Breast epithelium (tissue), 4 donors: ENCODE data around the gene CLASP1. TPM values are rescaled to one million over a fixed set of nuclear protein-coding genes. Genes with fewer than 3 reads are reported as not detected.

Source experiments
- DNase-seq, 2 donors: peaks; one replicate each; pipeline ENCODE4 v3.0.0-alpha.2; 2019; ENCODE audit warnings: low spot score in 2 of 2
- H3K27ac ChIP-seq, 2 donors: fragments of 200-600 bp; sonication (generic) in 1 of 2; one replicate each; pipeline ENCODE4 v1.5.1; 2016 to 2019; ENCODE audit warnings: mild to moderate bottlenecking in 1 of 2
- H3K27me3 ChIP-seq, 2 donors: fragments of 200-600 bp; sonication (generic) in 1 of 2; one replicate each; pipeline versions ENCODE4 v1.5.1 to v1.6.0; 2017 to 2019; ENCODE audit warnings: control low read depth in 1 of 2, mild to moderate bottlenecking in 1 of 2
- H3K36me3 ChIP-seq: fragments of 200-600 bp; one replicate; pipeline ENCODE4 v1.5.1; 2019
- H3K4me1 ChIP-seq, 2 donors: fragments of 200-600 bp; sonication (generic); one replicate each; pipeline ENCODE4 v1.5.1; 2016 to 2019; ENCODE audit warnings: control low read depth in 1 of 2
- H3K4me3 ChIP-seq, 3 donors: fragments of 200-600 bp; sonication (generic); 1 replicate in 2 of 3; 2 replicates in 1 of 3; pipeline ENCODE4 v1.5.1; 2016 to 2019; ENCODE audit warnings: mild to moderate bottlenecking in 3 of 3, moderate library complexity in 2 of 3
- H3K9me3 ChIP-seq, 2 donors: fragments of 200-600 bp; sonication (generic) in 1 of 2; one replicate each; pipeline ENCODE4 v1.5.1; 2016 to 2019; ENCODE audit warnings: control low read depth in 1 of 2
- POLR2A ChIP-seq: fragments of 450-650 bp; IDR thresholded peaks from one replicate; pipeline ENCODE4 v1.6.1; 2016; ENCODE audit warnings: antibody characterized with exemption, mild to moderate bottlenecking, moderate library complexity
- POLR2AphosphoS5 ChIP-seq, 3 donors: sonication (generic); formaldehyde crosslinking; IDR thresholded peaks; one replicate each; pipeline ENCODE4 v1.6.1; 2017; ENCODE audit warnings: antibody characterized with exemption in 3 of 3
- intact Hi-C: fragments of 100-400 bp; cut with DNase I; formaldehyde crosslinking; loops from one replicate; pipeline ENCODE4 v1.15.1; 2023; ENCODE audit warnings: low total_unique reads
- total RNA-seq, 3 donors: library from RNA; depleted of rRNA; stranded (reverse); fragments of >200 nt; gene quantifications; one replicate each; pipeline ENCODE4 v1.1.0, GENCODE V29; 2016
- TF ChIP-seq, protein P1 (sequence below), 3 donors: fragments of 450-650 bp; IDR thresholded peaks; one replicate each; pipeline ENCODE4 v1.5.1; 2016 to 2017; ENCODE audit warnings: antibody characterized with exemption in 3 of 3, mild to moderate bottlenecking in 3 of 3, moderate library complexity in 3 of 3

Gene CLASP1
- total RNA-seq, 3 donors from 2014 or later = 80.3 to 106 (median 98.7) TPM

DNA sequence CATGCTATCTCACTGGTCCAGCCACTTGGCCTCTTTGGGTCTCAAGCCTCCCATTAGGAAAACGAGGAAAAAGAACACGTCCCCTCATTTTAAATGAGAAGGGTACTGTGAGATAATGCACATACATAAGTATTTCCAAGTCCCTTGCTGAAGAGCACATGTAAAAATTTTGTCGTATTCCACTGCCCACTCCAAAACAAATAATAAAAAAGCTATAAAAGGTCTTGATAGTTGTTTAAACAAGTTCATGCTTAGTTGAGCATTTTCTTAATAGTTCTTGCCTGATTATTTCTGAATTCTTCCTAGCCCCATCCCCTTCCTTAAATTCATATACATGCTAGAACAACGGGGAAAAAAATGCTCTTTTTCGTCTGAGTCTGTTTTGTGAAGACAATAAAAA is 228.8 kb downstream of the CLASP1 start:
- no peaks in the 10 kb centered on the region for H3K4me1 ChIP-seq
- peaks cover 13% of the 10 kb centered on the region for H3K36me3 ChIP-seq
- intact Hi-C loops = no loop called here
- no peak for DNase-seq
- no peak overlapping the region for H3K4me3 ChIP-seq
- TF ChIP-seq, protein P1, sequence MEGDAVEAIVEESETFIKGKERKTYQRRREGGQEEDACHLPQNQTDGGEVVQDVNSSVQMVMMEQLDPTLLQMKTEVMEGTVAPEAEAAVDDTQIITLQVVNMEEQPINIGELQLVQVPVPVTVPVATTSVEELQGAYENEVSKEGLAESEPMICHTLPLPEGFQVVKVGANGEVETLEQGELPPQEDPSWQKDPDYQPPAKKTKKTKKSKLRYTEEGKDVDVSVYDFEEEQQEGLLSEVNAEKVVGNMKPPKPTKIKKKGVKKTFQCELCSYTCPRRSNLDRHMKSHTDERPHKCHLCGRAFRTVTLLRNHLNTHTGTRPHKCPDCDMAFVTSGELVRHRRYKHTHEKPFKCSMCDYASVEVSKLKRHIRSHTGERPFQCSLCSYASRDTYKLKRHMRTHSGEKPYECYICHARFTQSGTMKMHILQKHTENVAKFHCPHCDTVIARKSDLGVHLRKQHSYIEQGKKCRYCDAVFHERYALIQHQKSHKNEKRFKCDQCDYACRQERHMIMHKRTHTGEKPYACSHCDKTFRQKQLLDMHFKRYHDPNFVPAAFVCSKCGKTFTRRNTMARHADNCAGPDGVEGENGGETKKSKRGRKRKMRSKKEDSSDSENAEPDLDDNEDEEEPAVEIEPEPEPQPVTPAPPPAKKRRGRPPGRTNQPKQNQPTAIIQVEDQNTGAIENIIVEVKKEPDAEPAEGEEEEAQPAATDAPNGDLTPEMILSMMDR (IDR thresholded peaks at IDR 0.05) = no peak
- no peak for TF ChIP-seq POLR2A
- TF ChIP-seq POLR2AphosphoS5 (IDR thresholded peaks at IDR 0.05) = no peak
- H3K27me3 ChIP-seq = no peaks in the 10 kb centered on the region
- H3K27ac ChIP-seq = no peak overlapping the region
- no peaks in the 10 kb centered on the region for H3K9me3 ChIP-seq

DNA sequence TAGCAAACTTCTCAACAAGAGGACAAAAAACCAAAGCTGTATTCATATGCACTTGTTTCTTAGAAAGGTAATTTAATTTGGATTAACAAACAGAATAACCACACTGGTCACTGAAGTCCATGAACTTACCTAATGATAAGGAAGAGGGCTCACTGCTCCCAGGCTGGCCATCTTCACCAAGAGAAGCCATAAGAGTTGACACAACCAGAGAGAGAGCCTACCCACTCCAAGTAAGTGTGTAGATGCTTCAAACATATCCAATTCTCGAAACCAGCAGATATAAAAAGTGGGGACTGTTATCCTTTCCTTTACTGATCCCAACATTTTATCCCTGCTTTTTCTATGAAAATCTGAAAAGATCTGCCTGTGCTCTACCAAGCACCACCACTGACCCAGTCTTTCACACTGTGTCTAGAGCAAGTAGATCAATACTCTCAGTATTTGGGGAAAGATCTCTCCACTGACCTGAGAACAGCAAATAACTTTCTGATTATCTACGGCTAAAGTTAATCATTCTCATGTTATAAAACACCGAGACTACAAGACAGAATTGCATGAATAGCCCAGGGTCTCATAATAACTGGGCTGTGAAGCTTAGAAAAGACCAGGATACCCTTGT is 230.1 kb downstream of the CLASP1 start:
- H3K36me3 ChIP-seq = peaks cover 9% of the 10 kb centered on the region
- no peaks in the 10 kb centered on the region for H3K9me3 ChIP-seq
- no peaks in the 10 kb centered on the region for H3K4me1 ChIP-seq
- TF ChIP-seq, protein P1 (IDR thresholded peaks at IDR 0.05) = no peak
- no peak for TF ChIP-seq POLR2AphosphoS5 (IDR thresholded peaks at IDR 0.05)
- TF ChIP-seq POLR2A = no peak
- H3K4me3 ChIP-seq = no peak overlapping the region
- DNase-seq = no peak
- intact Hi-C loops = no loop called here
- no peak overlapping the region for H3K27ac ChIP-seq
- no peaks in the 10 kb centered on the region for H3K27me3 ChIP-seq

- Histone ChIP-seq H3K9me3 (no peaks in the 10 kb centered on the region), H3K4me3 (no peak overlapping the region), H3K4me1 (no peaks in the 10 kb centered on the region), H3K36me3 (peaks cover 9% of the 10 kb centered on the region), H3K27me3 (no peaks in the 10 kb centered on the region), H3K27ac (no peak overlapping the region)
- TF ChIP-seq POLR2A = no peak
- no peak for TF ChIP-seq POLR2AphosphoS5 (IDR thresholded peaks at IDR 0.05)
- TF ChIP-seq, protein P1 (IDR thresholded peaks at IDR 0.05) = no peak
- intact Hi-C loops = no loop called here
- DNase-seq = no peak
Measured at GRCh38 chr2:121418494-121419058, 230.7 kb downstream of the CLASP1 start.

DNA sequence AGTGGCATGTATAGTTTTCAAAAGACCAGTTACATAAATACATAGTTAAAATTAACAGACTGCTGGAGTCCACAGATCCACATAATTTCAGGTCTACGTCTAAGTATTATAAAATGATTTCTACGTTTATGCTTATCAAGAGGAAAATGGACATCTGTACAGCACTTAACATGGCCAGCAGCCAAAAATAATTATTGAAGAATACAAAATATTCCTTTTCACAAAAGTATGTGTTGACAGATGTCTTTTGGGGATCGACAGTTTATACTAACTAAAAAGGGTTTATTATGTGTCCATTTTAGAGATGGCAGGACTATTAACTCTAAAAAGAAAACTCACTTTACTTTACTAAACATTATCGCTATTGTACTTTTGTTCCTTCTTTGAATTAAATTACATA is 231.4 kb downstream of the CLASP1 start:
- DNase-seq = no peak
- no peak overlapping the region for H3K4me3 ChIP-seq
- TF ChIP-seq POLR2AphosphoS5 (IDR thresholded peaks at IDR 0.05) (no peak), POLR2A (no peak)
- no peak overlapping the region for H3K27ac ChIP-seq
- intact Hi-C loops = no loop called here
- no peaks in the 10 kb centered on the region for H3K27me3 ChIP-seq
- H3K36me3 ChIP-seq = peaks cover 9% of the 10 kb centered on the region
- H3K9me3 ChIP-seq = no peaks in the 10 kb centered on the region
- no peaks in the 10 kb centered on the region for H3K4me1 ChIP-seq

GRCh38 chr2:121415727-121416126 is 233.5 kb downstream of the CLASP1 start:
- Histone ChIP-seq H3K36me3 (peaks cover 9% of the 10 kb centered on the region), H3K9me3 (no peaks in the 10 kb centered on the region), H3K27me3 (no peaks in the 10 kb centered on the region), H3K4me3 (no peak overlapping the region), H3K27ac (no peak overlapping the region), H3K4me1 (no peaks in the 10 kb centered on the region)
- no peak for TF ChIP-seq POLR2A
- no peak for TF ChIP-seq POLR2AphosphoS5 (IDR thresholded peaks at IDR 0.05)
- TF ChIP-seq, protein P1 (IDR thresholded peaks at IDR 0.05) = no peak
- intact Hi-C loops = no loop called here
- DNase-seq = no peak
